Naive thymus-derived CD8-positive, alpha-beta T cell (primary cell): Measurements from ENCODE around the gene ARMC10. TPM values are rescaled to one million over a fixed set of nuclear protein-coding genes. Genes with fewer than 3 reads are reported as not detected.
"Not testable (repeated sequence)": the region's sequence is repeated elsewhere in the genome, so short reads cannot be mapped to it uniquely, and the experiment has no call there.

ENCODE experiments used
- ATAC-seq, 2 donors: fragments of 150-1000 bp; cut with Tn5 transposase in 1 of 2; sonication (Bioruptor Pico), chemical (Tn5 transposase) in 1 of 2; 1 replicate in 1 of 2; 2 replicates in 1 of 2; pipeline ENCODE4 v1.10.0; 2021; ENCODE audit warnings: mild to moderate bottlenecking in 2 of 2, moderate library complexity in 2 of 2
- POLR2A ChIA-PET: fragments of 350-600 bp; sonication (Branson Sonifier 250); formaldehyde crosslinking; loops from one replicate; lab custom pipeline; 2021; ENCODE audit warnings: antibody characterized with exemption; lab: Charles Lee
- DNase-seq, 10 donors: peaks; one replicate each; pipeline versions ENCODE4 v3.0.0 to v3.0.0-alpha.2; 2020 to 2022
- H3K27ac Mint-ChIP-seq, 10 donors: one replicate each; pipeline ENCODE4 v1.8.0; 2020 to 2022; ENCODE audit warnings: mild to moderate bottlenecking in 10 of 10, mixed read lengths in 10 of 10, moderate library complexity in 4 of 10, inconsistent platforms in 1 of 10
- H3K27me3 Mint-ChIP-seq, 5 donors: one replicate each; pipeline ENCODE4 v1.8.0; 2021 to 2022; ENCODE audit warnings: mixed read lengths in 5 of 5
- H3K36me3 Mint-ChIP-seq, 3 donors: one replicate each; pipeline ENCODE4 v1.8.0; 2020 to 2022; ENCODE audit warnings: mixed read lengths in 3 of 3, mild to moderate bottlenecking in 2 of 3, inconsistent platforms in 1 of 3
- H3K4me1 Mint-ChIP-seq, 4 donors: one replicate each; pipeline ENCODE4 v1.8.0; 2021 to 2022; ENCODE audit warnings: mixed read lengths in 4 of 4
- H3K4me3 Mint-ChIP-seq, 10 donors: one replicate each; pipeline ENCODE4 v1.8.0; 2020 to 2022; ENCODE audit warnings: mild to moderate bottlenecking in 10 of 10, mixed read lengths in 10 of 10, moderate library complexity in 6 of 10, inconsistent platforms in 1 of 10
- H3K9me3 Mint-ChIP-seq, 9 donors: one replicate each; pipeline ENCODE4 v1.8.0; 2020 to 2022; ENCODE audit warnings: mixed read lengths in 9 of 9, mild to moderate bottlenecking in 3 of 9, inconsistent platforms in 1 of 9, moderate library complexity in 1 of 9
- polyA plus RNA-seq, 3 donors: library from polyadenylated mRNA; unstranded; fragments of 300-500 nt; fragmentation: Illumina TruSeq; gene quantifications; one replicate each; pipeline ENCODE4 v1.2.3, GENCODE V29; 2021
- total RNA-seq, 8 experiments: library from RNA in 2 of 8; stranded (reverse) in 2 of 8; gene quantifications; one replicate each; pipeline ENCODE4 v1.2.3 and lab custom pipeline; 2021 to 2026

The ARMC10 gene
- total and polyA plus RNA-seq, 5 experiments from 2014 or later = 27.3 to 45.8 (median 38.3) TPM

DNA sequence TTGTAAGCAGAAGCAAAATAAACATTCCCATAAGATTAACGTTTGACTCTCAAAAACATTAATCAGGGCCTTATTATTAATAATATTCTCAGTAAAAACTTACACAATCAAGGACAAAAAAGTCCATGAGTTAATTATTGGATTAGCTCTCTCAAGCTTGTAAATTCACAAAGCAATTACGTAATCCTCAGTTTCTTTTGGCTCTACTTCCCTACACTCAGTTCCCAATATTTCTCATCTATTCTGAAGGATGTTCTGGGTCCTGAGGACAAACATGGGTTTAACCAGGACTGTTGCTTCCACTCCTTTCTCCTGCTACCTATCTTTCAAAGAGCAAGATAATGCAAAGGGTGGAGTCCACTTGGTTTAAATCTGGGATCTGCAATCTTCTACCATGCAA is 15.5 kb upstream of the ARMC10 start:
- no peak for DNase-seq
- no peaks in the 10 kb centered on the region for H3K9me3 Mint-ChIP-seq
- POLR2A ChIA-PET = no interaction called here
- H3K4me1 Mint-ChIP-seq = peaks cover 0 to 2% (median under 1%) of the 10 kb centered on the region in 4 donors
- H3K27me3 Mint-ChIP-seq = no peaks in the 10 kb centered on the region
- H3K4me3 Mint-ChIP-seq = no peak overlapping the region
- ATAC-seq = no peak
- no peak overlapping the region for H3K27ac Mint-ChIP-seq
- peaks cover 0 to 8% (median under 1%) of the 10 kb centered on the region in 3 donors for H3K36me3 Mint-ChIP-seq

DNA sequence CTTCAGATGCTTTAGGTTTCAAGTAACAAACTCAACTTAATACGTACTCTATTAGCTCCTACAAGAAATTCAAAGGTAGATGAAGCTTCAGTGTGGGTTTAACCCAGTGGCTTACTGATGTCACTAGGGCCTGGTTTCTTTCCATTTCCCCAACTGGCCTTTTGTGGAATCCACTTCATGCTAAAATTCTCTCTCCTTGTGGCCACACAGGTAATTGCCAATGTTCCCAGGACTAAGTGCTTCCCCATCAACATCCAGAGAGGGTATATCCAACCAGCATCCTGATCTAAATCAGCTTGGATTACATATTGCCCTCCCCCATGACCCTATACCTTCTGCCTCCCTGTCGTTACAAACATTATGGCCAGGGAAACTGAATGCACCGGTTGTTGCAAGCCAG is 11.0 kb upstream of the ARMC10 start:
- Mint-ChIP-seq H3K4me1 (peaks cover 0 to 8% (median 1%) of the 10 kb centered on the region in 4 donors), H3K9me3 (no peaks in the 10 kb centered on the region), H3K36me3 (no peaks in the 10 kb centered on the region), H3K4me3 (no peak overlapping the region), H3K27ac (no peak overlapping the region), H3K27me3 (peaks cover 0 to 4% (median 0%) of the 10 kb centered on the region in 5 donors)
- ATAC-seq (no peak), DNase-seq (no peak)
- POLR2A ChIA-PET = no interaction called here

- Mint-ChIP-seq H3K4me3 (no peak overlapping the region), H3K27me3 (peaks cover 0 to 4% (median 0%) of the 10 kb centered on the region in 5 donors), H3K9me3 (no peaks in the 10 kb centered on the region), H3K27ac (peak overlapping the region in 1 of 10 donors; percentile 67), H3K4me1 (peaks cover 0 to 8% (median 1%) of the 10 kb centered on the region in 4 donors), H3K36me3 (peaks cover 0 to 1% (median 0%) of the 10 kb centered on the region in 3 donors)
- ATAC-seq = peak; percentile 54 to 68
- POLR2A ChIA-PET = interaction anchor here (1.3 kb wide), 1 partner anchor 9 kb away, joined by 4 read pairs; the partner anchor contains the start of genes ARMC10 and FBXL13
- DNase-seq = peak in 9 of 10 donors; percentile 5 to 67 (median 25)
Observed at GRCh38 chr7:103065667-103066066, 9.3 kb upstream of the ARMC10 start.

- no peak for DNase-seq
- Mint-ChIP-seq H3K9me3 (no peaks in the 10 kb centered on the region), H3K36me3 (peaks cover 0 to 1% (median 0%) of the 10 kb centered on the region in 3 donors), H3K27me3 (peaks cover 0 to 4% (median 0%) of the 10 kb centered on the region in 5 donors), H3K4me1 (peaks cover under 1 to 7% (median 2%) of the 10 kb centered on the region in 4 donors), H3K27ac (no peak overlapping the region), H3K4me3 (peak overlapping the region in 1 of 10 donors; percentile 29)
- POLR2A ChIA-PET = no interaction called here
- ATAC-seq = no peak
Observed at GRCh38 chr7:103068414-103069403, 6.2 kb upstream of the ARMC10 start.

DNA sequence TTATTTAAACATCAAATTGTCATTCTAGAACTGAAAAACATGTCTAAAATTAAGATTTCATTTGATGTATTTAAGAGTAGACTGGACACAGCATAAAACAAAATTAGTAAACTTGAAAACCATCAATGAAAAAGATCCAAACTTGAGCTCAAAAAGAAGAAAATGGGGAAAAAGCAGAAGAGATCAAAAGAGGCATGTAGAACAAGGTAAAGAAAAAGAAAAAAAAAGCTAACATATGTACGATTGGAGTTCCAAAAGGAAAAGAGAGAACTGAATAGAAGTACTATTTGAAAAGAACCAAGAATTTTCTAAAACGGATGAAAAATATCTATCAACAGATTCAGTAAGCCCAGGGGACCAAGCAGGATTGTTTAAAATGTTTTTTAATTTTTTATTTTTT is 3.9 kb upstream of the ARMC10 start:
- DNase-seq (no peak), ATAC-seq (no peak)
- Mint-ChIP-seq H3K9me3 (no peaks in the 10 kb centered on the region), H3K27ac (no peak overlapping the region), H3K4me3 (no peak overlapping the region), H3K4me1 (peaks cover 17 to 22% (median 20%) of the 10 kb centered on the region in 4 donors), H3K36me3 (peaks cover 0 to 2% (median 1%) of the 10 kb centered on the region in 3 donors), H3K27me3 (peaks cover 0 to 4% (median 0%) of the 10 kb centered on the region in 5 donors)
- POLR2A ChIA-PET = no interaction called here

- Mint-ChIP-seq H3K4me3 (peak overlapping the region; percentile 86 to 97 (median 93)), H3K27ac (peak overlapping the region; percentile 86 to 99 (median 95)), H3K27me3 (no peaks in the 10 kb centered on the region), H3K9me3 (no peaks in the 10 kb centered on the region), H3K36me3 (peaks cover 0 to 7% (median 4%) of the 10 kb centered on the region in 3 donors), H3K4me1 (peaks cover 21 to 45% (median 38%) of the 10 kb centered on the region in 4 donors)
- POLR2A ChIA-PET = interaction anchor here (1.2 to 2.7 kb wide), 6 partner anchors 10 to 1867 kb away, joined by 3 to 26 read pairs (median 5); partner anchors contain the start of genes FAM185A and NAPEPLD
- DNase-seq (peak in 1 of 10 donors; percentile 20), ATAC-seq (no peak)
Observed at GRCh38 chr7:103073989-103074518, 886 bp upstream of the ARMC10 start.

DNA sequence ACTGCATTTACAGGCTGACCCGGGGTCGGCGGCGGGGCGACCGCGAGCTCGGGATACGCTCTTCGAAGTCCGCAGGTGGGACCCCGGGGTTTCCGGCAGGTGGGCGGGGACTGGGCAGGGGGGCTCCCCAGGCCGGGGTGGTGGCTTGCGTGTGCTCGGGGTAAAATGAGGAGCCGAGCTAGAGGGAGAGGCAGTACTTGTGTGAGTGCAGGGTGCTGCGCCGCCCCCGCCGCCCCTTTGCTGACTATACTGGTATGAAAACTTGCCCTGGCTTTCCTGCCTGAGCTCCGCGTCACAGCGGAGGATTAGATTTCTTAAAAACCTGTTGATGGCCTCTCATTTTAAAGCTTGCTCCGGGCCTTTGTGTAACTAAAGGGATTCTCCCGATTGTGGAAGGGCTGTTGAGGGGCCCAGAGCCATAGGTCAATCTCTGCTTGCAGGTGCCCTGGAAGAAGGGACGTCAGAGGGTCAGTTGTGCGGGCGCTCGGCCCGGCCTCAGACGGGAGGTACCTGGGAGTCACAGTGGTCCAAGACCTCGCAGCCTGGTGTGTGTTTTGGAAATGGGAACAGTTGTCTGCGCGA is 488 bp downstream of the ARMC10 start:
- Mint-ChIP-seq H3K4me1 (peaks cover 22 to 53% (median 46%) of the 10 kb centered on the region in 4 donors), H3K4me3 (peak overlapping the region; percentile 90 to 97 (median 95))

DNA sequence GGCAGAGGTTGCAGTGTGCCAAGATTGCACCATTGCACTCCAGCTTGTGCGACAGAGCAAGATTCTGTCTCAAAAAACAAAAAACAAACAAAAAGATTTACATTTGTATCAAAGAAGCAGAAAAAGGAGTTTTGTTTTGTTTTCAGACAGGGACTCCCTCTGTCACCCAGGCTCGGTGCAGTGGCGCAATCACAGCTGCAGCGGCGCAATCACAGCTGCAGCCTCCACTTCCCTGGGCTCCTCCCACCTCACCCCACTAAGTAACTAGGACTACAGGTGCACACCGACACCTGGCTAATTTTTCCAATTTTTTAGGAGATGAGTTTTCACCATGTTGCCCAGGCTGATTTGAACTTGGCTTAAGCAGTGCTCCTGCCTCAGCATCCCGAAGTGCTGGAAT is 1.8 kb downstream of the ARMC10 start:
- DNase-seq (no peak), ATAC-seq (no peak)
- Mint-ChIP-seq H3K9me3 (no peaks in the 10 kb centered on the region), H3K4me1 (peaks cover 22 to 56% (median 49%) of the 10 kb centered on the region in 4 donors), H3K27me3 (no peaks in the 10 kb centered on the region), H3K27ac (peak overlapping the region in 1 of 10 donors; percentile 24), H3K36me3 (peaks cover 0 to 15% (median 3%) of the 10 kb centered on the region in 3 donors), H3K4me3 (peak overlapping the region in 7 of 10 donors; percentile 24 to 97 (median 95))
- POLR2A ChIA-PET = interaction anchor here (2.7 kb wide), 1 partner anchor 73 kb away, joined by 26 read pairs; the partner anchor contains the start of gene NAPEPLD

More for the DNA sequence above, 488 bp downstream of the ARMC10 start:
- Mint-ChIP-seq H3K27me3 (no peaks in the 10 kb centered on the region), H3K36me3 (peaks cover 0 to 13% (median 3%) of the 10 kb centered on the region in 3 donors), H3K9me3 (no peaks in the 10 kb centered on the region), H3K27ac (peak overlapping the region; percentile 88 to 97 (median 96))
- DNase-seq = peak in 9 of 10 donors; percentile 53 to 88 (median 71)
- peak; percentile 72 to 74 for ATAC-seq
- POLR2A ChIA-PET = interaction anchor here (0.6 to 2.7 kb wide), 14 partner anchors 8 to 1865 kb away, joined by 3 to 26 read pairs (median 4); partner anchors contain the start of genes FAM185A, NAPEPLD and PSMC2

DNA sequence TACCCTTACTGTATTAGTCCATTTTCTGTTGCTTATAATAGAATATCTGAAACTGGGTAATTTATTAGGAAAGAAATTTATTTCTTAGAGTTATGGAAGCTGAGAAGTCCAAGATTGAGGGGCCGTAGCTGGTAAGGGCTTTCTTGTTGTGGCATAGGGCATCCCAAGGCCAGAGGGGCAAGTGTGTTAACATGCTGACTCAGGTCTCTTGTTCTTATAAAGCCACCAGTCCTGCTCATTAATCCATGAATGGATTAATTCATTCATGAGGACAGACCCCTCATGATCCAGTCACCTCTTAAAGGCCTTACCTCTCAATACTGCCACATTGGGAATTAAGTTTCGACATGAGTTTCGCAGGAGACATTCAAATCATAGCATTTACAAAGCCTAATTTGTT is 2.4 kb downstream of the ARMC10 start:
- POLR2A ChIA-PET = no interaction called here
- H3K4me3 Mint-ChIP-seq = peak overlapping the region in 5 of 10 donors; percentile 2 to 73 (median 24)
- H3K4me1 Mint-ChIP-seq = peaks cover 25 to 59% (median 53%) of the 10 kb centered on the region in 4 donors
- H3K27me3 Mint-ChIP-seq = no peaks in the 10 kb centered on the region
- H3K27ac Mint-ChIP-seq = peak overlapping the region in 3 of 10 donors; percentile 13 to 29 (median 21)
- H3K9me3 Mint-ChIP-seq = no peaks in the 10 kb centered on the region
- peaks cover 0 to 20% (median 3%) of the 10 kb centered on the region in 3 donors for H3K36me3 Mint-ChIP-seq
- ATAC-seq = no peak
- no peak for DNase-seq

DNA sequence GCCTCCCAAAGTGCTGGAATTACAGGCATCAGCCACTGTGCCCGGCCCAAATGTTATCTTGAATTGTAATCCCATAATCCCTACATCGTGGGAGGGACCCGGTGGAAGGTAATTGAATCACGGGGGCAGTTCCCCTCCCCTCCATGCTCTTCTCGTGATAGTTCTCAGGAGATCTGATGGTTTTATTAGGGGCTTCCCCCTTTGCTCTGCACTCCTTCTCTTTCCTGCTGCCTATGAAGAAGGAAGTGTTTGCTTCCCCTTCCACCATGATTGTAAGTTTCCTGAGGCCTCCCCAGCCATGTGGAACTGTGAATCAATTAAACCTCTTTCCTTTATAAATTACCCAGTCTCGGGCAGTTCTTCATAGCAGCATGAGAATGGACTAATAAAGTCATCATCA is 3.3 kb downstream of the ARMC10 start:
- POLR2A ChIA-PET, H3K27me3 Mint-ChIP-seq, H3K9me3 Mint-ChIP-seq, ATAC-seq, DNase-seq: not testable (repeated sequence)
- Mint-ChIP-seq H3K4me1 (peaks cover 28 to 64% (median 60%) of the 10 kb centered on the region in 4 donors), H3K36me3 (peaks cover 0 to 26% (median 6%) of the 10 kb centered on the region in 3 donors), H3K27ac (peak overlapping the region in 6 of 10 donors; percentile 8 to 87 (median 66)), H3K4me3 (peak overlapping the region in 5 of 10 donors; percentile 1 to 69 (median 22))

- no peak for DNase-seq
Observed at GRCh38 chr7:103079836-103080235, 4.9 kb downstream of the ARMC10 start.

GRCh38 chr7:103080923-103081322 is 6.0 kb downstream of the ARMC10 start:
- H3K27me3 Mint-ChIP-seq = no peaks in the 10 kb centered on the region
- POLR2A ChIA-PET = no interaction called here
- ATAC-seq (no peak), DNase-seq (no peak)
- no peak overlapping the region for H3K4me3 Mint-ChIP-seq
- peaks cover 0 to 44% (median 13%) of the 10 kb centered on the region in 3 donors for H3K36me3 Mint-ChIP-seq
- H3K27ac Mint-ChIP-seq = no peak overlapping the region
- no peaks in the 10 kb centered on the region for H3K9me3 Mint-ChIP-seq
- H3K4me1 Mint-ChIP-seq = peaks cover 13 to 47% (median 41%) of the 10 kb centered on the region in 4 donors

More at GRCh38 chr7:103079836-103080235, 4.9 kb downstream of the ARMC10 start:
- Mint-ChIP-seq H3K27me3 (no peaks in the 10 kb centered on the region), H3K4me3 (no peak overlapping the region), H3K9me3 (no peaks in the 10 kb centered on the region), H3K36me3 (peaks cover 0 to 37% (median 10%) of the 10 kb centered on the region in 3 donors), H3K4me1 (peaks cover 18 to 53% (median 48%) of the 10 kb centered on the region in 4 donors), H3K27ac (peak overlapping the region in 1 of 10 donors; percentile 18)
- ATAC-seq = no peak
- POLR2A ChIA-PET = no interaction called here
